GM21786 (cell line): ENCODE data around the gene CLPTM1L.
"Not testable (repeated sequence)": the region's sequence is repeated elsewhere in the genome, so short reads cannot be mapped to it uniquely, and the experiment has no call there.

ENCODE experiments used
- ATAC-seq: cut with Tn5 transposase; IDR thresholded peaks from one replicate; pipeline ENCODE4 v1.9.1; 2021; ENCODE audit not compliant: unreplicated experiment

Gene CLPTM1L

DNA sequence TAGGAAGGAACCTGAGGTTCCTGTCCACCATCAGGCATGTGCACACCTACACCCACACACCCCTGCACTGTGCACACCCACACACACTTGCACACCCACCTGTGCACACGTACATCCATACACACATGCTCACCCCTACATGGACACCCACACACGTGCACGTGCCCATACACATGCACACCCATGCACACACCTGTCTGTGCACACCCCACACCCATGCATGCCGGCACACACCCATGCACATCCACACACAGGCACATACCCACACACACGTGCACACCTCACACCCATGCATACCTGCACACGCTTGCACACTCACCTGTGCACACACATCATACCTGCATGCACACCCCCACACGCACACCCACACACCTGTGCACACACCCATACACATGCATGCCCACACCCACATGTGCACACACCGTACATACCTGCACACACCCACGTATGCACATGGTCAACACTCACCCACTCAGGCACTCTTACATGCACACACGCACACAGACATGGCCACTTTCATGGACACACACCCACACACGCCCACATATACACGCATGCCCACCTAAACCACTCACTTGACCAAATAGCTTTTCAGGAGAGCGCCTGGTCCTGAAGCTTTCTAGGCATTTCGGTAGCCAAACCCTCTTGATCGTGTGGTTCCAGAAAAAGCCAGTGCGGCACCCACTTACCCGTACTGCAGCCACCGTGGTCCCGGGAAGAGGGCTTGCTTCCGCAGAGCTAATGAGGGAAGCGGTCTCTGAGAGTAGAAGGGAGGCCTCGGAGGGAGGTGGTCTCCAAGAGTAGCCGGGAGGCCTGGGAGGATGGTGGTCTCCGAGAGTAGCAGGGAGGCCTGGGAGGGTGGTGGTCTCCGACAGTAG is 36.7 kb upstream of the CLPTM1L start:
- no peak for ATAC-seq

GRCh38 chr5:1380910-1381309 is 36.0 kb upstream of the CLPTM1L start:
- ATAC-seq: no peak

- peak; percentile 72 for ATAC-seq
Observed at GRCh38 chr5:1380011-1380817, 35.3 kb upstream of the CLPTM1L start.

DNA sequence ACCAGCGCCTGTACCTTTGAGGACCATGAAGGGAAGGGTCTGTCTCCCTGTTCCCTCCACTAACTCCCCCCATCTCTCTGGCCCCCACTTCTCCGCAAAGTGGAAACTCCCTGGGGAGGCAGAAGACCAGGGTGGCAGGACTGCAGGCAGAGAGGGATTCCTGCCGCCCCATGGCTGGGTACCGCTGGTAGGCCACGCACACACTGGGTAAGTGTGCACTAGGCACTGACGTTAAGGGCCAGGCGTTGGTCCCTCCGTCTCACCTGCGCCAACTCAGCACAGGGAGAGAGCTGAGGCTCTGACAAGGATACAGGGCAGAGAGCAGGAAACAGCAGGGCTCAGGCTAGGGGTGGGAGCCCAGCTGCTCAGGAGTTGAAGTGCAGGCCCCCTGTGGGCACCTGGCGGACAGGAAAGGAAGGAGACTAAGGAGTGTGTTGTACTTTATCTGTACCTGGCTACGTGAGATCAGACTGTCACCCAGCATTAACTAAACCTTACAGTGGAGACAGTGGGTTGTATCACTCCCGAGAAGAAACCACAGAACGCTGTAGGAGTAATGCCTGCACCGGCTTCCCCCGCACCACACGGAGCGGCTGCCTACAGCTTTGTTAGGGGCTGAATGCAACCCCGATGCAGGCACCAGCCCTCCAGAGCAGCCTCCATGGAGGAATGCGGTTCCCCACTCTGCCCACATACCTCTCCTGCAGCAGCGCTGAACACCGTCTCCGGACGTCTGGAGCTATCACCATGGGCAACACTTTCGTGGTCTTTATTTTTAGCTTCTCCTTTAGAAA is 34.2 kb upstream of the CLPTM1L start:
- no peak for ATAC-seq

DNA sequence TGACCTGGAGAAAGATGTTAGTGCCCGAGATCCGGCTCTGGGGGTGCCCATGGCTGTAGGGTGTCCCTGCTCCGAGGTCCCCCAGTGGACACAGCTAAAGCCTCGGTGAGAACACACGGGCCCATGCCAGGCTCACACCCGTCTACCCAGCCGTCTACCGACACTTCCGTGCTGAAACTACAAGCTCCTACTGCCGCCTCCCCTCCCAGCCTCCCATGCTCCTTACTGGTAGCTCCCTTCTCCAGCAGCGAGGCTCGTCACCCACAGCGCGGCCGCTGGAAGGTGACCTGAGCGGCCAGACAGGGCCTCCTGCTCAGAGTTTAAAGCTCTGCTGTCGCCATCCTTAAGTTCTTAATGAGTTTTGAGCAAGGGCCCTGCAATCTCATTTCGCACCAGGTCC is 33.2 kb upstream of the CLPTM1L start:
- no peak for ATAC-seq

DNA sequence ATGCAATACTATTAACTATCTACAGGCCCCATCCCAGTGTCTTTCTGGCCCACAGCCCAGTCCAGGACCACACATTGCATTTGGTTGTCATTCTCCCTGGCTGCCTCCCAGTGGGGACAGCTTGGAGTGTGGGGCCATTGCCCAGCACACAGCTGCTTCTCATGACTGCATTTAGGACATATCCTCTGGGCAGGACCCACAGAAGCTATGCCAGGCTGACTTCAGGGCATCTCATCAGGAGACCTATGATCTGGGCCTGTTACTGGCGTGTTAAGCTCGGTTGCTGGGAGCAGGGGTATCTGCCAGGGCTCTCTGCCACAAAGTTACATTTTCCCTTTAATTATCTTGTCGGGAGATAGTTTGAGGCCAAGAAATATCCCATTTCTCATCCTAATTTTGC is 32.1 kb upstream of the CLPTM1L start:
- no peak for ATAC-seq

GRCh38 chr5:1375871-1376810 is 31.2 kb upstream of the CLPTM1L start:
- no peak for ATAC-seq

- no peak for ATAC-seq
Observed at GRCh38 chr5:1374679-1375055, 29.8 kb upstream of the CLPTM1L start.

GRCh38 chr5:1374030-1374678 is 29.3 kb upstream of the CLPTM1L start:
- no peak for ATAC-seq

DNA sequence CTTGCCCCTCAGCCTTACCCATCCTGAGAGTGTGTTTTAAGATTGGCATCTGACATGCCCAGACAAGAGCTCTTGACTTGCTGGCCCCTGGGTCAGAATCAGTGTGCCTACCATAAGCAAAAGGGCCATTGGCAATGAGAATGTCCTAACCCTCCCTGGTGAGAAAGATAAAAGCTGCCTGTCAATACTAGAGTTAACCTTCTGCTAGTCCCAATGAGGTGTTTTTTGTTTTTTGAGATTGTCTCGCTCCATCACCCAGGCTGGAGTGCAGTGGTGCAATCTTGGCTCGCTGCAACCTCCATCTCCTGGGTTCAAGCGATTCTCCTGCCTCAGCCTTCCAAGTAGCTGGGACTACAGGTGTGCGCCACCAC is 27.1 kb upstream of the CLPTM1L start:
- ATAC-seq: not testable (repeated sequence)

GRCh38 chr5:1371218-1371971 is 26.5 kb upstream of the CLPTM1L start:
- ATAC-seq: no peak

GRCh38 chr5:1370006-1370405 is 25.1 kb upstream of the CLPTM1L start:
- no peak for ATAC-seq

DNA sequence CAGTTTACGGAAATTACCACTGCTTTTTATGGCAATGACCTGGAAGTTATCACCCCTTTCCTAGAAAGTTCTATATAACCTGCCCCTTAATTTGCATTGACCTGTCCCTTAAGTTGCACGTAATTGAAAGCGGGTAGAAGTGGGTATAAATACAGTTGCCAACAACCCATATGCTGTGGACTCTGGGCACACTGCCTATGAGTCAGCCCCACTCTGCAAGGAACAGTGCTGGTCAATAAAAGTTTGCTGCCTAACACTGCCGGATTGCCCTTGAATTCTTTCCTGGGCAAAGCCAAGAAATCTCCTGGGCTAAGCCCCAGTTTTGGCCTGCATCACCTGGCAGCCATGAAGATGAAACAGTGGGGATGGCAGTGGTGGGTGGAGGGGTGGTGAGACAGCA is 23.9 kb upstream of the CLPTM1L start:
- ATAC-seq: no peak

GRCh38 chr5:1368236-1368635 is 23.3 kb upstream of the CLPTM1L start:
- no peak for ATAC-seq

- ATAC-seq: no peak
Observed at GRCh38 chr5:1367149-1367548, 22.2 kb upstream of the CLPTM1L start.

GRCh38 chr5:1366514-1366913 is 21.6 kb upstream of the CLPTM1L start:
- ATAC-seq: peak; percentile 78

GRCh38 chr5:1364211-1364610 is 19.3 kb upstream of the CLPTM1L start:
- ATAC-seq: no peak

DNA sequence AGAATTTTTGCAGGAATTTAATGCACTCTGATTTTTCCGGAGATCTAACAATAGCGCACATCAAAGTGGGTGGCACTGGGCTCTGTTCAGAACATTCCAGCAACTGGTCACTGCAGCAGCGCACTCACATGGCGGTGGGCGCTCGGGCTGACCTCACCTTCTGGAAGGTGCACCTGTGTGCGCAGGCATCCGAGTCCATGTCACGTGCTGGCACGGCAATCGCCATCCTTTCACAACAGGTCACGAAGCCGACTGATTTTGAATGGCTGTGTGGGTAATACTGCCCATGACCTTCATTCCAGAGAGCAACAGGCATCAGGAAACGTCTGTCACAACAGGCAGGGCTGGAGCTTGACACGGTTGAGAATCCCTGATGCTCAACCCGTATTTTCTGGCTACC is 18.7 kb upstream of the CLPTM1L start:
- ATAC-seq: no peak

- no peak for ATAC-seq
Observed at GRCh38 chr5:1363160-1363559, 18.3 kb upstream of the CLPTM1L start.
